ENCODE results near the gene DPYD. TPM values are rescaled to one million over a fixed set of nuclear protein-coding genes. Genes with fewer than 3 reads are reported as not detected.

Gene DPYD
- polyA plus RNA-seq (2014; cell fraction: cytosol; rRNA removed): 14.5 and 17.4 TPM in 2 replicates
- polyA plus RNA-seq (2014; cell fraction: nucleus; rRNA removed): 10.6 and 11.5 TPM in 2 replicates

- DNase-seq (ENCODE audit: low spot score): peak; percentile 89
Measured at GRCh38 chr1:97920832-97921571, at the start of gene DPYD. DPYD (minus strand) TSS chr1:97921034; CDS start chr1:97920922, 112 bp downstream.

DNA sequence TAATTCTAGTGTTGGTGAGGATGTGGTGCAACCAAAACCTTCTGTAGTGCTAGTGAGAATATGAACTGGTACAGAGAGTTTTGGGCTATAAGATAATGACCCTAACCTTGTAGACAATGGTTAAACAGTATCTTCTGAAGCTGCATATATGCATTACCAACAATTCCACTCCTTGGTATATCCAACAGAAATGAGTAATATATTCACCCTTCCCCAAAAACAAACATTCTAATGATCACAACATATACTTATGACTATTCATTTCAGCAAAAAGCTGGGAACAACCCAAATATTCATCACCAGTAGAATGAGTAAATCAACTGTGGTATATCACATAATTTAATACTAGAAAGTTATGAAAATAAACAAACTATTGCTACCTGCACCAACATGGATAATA, 39.6 kb upstream of the DPYD start:
- no peak for DNase-seq (ENCODE audit: low spot score)

DNA sequence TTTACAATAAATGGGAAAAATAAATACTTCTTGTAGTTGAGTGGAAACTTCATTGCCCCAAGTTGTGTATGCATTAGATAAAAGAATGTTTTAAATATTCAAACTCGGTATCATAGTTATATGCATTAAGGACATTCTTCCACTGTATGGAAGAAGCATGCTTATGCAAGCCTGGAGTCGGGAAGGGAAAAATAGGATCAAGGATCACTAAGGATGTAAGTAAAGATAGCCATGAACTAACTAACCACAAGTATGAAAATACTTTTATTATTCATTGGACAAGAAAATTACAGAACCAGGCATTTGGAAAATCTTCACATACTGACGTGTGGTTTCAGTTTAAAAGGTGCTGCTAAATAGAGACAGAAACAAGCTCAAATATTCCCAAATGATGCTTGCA, 26.9 kb upstream of the DPYD start:
- DNase-seq (ENCODE audit: low spot score): no peak

- DNase-seq (ENCODE audit: low spot score): peak; percentile 4
Measured at GRCh38 chr1:97943354-97943753, 22.5 kb upstream of the DPYD start.

GRCh38 chr1:97942161-97943123, 21.6 kb upstream of the DPYD start:
- DNase-seq (ENCODE audit: low spot score): no peak

DNA sequence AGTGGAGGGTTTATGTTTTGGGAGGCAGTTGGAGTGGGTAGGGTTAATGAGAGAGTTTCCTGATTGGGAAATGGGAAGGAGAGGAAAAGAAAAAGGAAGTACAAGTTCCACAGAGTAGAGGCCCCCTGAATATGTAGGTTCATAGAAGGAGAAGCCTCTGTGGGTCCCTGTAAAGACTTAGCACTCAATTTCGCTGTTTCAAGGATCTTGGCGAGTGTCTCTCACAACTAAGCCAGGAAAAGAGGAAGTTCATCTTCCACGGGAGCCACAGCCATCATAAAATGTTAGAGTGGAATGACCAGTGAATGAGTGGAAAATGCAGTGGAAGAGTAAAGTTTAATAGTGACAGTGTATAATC, 17.4 kb upstream of the DPYD start:
- no peak for DNase-seq (ENCODE audit: low spot score)

DNA sequence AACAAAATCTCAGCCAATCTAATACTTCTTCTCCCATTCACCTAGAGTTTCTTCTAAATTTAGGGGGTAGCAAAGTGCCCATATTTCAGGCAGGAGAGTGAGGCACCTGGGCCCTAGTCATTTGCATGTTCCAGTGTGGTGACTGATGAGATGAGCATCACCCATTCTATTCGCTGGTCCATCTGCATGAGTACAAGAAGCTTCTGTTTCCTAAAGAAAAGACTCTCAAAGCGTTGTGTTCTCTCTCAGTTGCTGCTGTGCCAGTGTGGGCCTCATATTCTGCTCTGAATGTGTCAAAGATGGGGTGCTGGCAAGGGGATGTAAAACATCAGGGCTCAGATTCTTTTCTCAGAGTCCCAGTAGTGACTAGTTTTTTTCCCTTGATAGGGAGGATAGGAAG, 16.1 kb upstream of the DPYD start:
- no peak for DNase-seq (ENCODE audit: low spot score)

GRCh38 chr1:97934491-97934890, 13.7 kb upstream of the DPYD start:
- no peak for DNase-seq (ENCODE audit: low spot score)

GRCh38 chr1:97929874-97930851, 9.3 kb upstream of the DPYD start:
- no peak for DNase-seq (ENCODE audit: low spot score)

DNA sequence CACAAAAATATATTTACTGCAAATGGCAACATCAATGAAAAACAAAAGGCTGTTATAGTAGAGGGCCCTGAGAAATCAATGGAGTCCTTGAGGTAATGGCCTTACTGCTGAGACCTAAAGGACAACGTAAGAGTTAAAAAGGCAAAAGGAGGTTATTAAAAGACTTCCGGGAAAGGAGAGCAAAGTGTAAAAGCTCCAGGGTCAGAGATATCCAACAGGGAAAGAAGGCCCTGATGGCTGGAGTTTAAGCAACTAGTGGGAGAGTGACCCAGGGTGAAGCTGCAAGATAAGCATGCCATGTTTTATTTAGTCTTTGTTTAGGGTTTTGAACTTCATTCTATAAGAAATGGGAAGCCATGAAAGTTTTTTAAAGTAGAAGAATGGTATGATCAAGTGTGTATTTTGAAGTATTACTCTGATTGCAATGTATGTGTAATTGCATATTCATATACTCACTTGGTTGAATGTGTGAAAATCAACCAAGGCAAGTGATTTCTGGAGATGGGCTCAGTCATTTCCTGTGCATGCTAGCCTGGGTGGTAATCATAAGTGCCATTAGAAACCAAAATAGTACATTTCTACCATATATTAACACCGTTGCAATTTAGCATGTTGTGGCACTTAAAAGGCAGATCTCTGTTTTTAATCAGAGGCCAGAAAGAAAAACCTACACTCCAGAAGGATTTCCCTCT, 5.3 kb upstream of the DPYD start:
- DNase-seq (ENCODE audit: low spot score): no peak

DNA sequence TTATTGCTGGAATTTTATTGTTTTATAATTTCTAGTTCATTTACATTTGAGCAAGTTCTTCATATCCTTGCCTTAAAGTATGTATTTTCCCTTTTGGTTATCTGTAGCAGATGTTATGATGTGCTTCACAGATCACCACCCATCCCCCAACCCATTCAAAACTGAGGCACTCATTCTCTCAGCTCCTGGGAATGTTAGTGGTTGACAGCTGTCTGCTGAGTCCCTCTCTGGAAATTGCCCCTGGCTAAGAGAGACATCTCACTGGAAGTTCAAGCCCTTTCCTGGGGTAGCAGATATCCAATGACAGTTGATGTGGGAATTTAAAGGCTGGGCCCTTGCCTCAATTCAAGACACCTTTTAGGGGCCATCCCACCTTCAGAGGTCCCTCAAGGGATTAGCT, 4.3 kb upstream of the DPYD start:
- DNase-seq (ENCODE audit: low spot score): no peak

GRCh38 chr1:97923811-97924210, 3.0 kb upstream of the DPYD start:
- DNase-seq (ENCODE audit: low spot score): no peak

GRCh38 chr1:97920276-97920831, 480 bp downstream of the DPYD start:
- peak; percentile 49 for DNase-seq (ENCODE audit: low spot score)

DNA sequence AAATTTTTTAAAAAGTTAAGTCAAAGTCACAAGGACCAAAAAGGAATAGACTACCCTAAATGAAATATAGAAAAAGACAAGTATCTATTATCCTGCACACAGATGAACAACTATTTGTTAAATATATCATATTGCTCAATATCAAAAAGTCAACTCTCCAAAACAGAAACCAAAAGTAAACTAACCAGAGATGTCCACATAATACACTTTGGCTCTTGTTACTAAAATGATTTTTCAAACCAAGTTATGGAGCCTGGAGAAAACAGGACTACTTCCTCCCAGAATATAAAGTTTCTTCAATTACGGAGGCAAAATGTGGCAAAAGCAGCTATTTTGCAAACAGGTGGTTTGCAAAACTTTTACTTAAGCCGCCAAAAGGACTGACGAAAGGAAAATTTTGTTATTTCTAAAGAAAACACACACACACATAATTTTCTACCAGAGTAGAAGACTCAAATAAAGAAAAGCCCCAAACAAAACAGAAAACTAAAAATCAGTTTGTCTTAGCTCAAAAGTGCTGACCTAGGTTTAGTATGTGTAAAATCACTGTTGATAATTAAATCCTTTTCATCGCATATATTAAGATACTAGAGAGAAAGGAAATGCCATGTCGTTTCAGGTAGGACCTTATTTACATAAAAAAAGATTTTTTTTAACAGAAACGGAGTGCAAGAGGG, 1.1 kb downstream of the DPYD start:
- DNase-seq (ENCODE audit: low spot score): no peak

- no peak for DNase-seq (ENCODE audit: low spot score)
Measured at GRCh38 chr1:97918961-97919360, 1.9 kb downstream of the DPYD start.

DNA sequence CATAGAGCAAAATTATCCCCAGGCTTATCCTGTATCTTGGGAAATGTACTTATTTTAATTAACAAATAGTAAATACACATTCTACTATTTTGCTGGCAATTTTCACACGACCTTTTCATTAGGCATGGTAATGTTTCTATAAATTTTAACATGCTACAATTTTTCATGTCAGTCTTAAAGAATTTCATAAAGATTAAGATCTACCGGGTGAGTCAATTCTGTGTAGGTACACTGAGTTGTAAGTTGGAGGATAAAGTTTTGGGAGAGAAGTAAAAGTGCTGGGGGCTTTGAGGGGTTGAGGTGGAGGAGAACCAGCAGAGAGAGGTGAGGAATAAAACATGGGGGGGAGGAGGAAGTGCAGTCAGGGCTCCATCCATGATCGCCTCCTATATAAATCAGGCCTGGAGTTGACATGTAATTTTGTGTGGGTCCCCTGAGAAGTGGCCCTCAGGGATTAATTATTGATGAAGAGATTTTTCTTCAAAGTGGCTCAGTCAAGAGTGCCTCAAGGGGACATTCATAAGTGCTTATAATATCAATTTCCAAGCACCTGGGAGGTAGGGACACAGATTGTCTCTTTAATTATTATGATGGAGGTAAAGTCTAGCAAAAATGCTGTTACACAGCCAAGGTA, 7.2 kb downstream of the DPYD start:
- DNase-seq (ENCODE audit: low spot score): no peak

GRCh38 chr1:97911266-97912215, 9.3 kb downstream of the DPYD start:
- no peak for DNase-seq (ENCODE audit: low spot score)

DNA sequence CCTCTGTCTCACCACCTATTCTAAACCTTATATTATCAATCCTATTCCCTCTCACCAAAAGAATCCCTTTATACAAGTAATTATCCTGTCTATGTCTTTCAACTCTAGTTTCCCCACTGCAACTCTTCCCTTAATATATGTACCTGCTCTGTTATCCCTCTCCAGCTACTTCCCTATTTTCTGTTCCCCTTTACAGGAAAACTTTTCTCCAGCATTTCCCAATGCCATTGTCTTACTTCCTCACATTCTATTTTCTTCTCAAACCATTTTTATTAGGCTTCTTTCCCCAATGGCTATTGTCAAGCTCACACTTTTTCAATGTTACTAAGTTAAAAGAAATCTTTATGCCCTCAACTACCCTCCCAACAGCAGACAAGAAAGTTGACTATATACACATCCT, 11.6 kb downstream of the DPYD start:
- no peak for DNase-seq (ENCODE audit: low spot score)
